Astrocyte of the spinal cord (primary cell): ENCODE data around the gene PTPRU.

Experiments
- DNase-seq: peaks from one replicate; pipeline ENCODE4 v3.0.0; 2011; ENCODE audit warnings: low read depth, low spot score
- H3K4me3 ChIP-seq: 2 replicates; pipeline ENCODE4 v1.5.1; 2011; ENCODE audit warnings: low read depth, mild to moderate bottlenecking, low read length, moderate library complexity
- CTCF ChIP-seq: IDR thresholded peaks from 2 replicates; pipeline ENCODE4 v1.5.1; 2012; ENCODE audit warnings: low read depth, mild to moderate bottlenecking, low read length, inconsistent platforms
- in situ Hi-C: cut with HindIII; loops from 2 replicates; pipeline ENCODE4 v1.10.0; 2017; ENCODE audit warnings: low sequenced_read_pairs

The PTPRU gene

GRCh38 chr1:29327223-29327935 lies 91.1 kb downstream of the PTPRU start:
- DNase-seq: no peak
- no peak overlapping the region for H3K4me3 ChIP-seq
- no peak for TF ChIP-seq CTCF
- in situ Hi-C loops: no loop called here

GRCh38 chr1:29329022-29329775 lies 92.9 kb downstream of the PTPRU start:
- no peak overlapping the region for H3K4me3 ChIP-seq
- TF ChIP-seq CTCF: no peak
- no peak for DNase-seq
- in situ Hi-C loops: no loop called here

GRCh38 chr1:29330089-29330488 lies 93.8 kb downstream of the PTPRU start:
- no peak for DNase-seq
- no peak for TF ChIP-seq CTCF
- no peak overlapping the region for H3K4me3 ChIP-seq
- in situ Hi-C loops: no loop called here

- no peak overlapping the region for H3K4me3 ChIP-seq
- in situ Hi-C loops: no loop called here
- TF ChIP-seq CTCF: no peak
- no peak for DNase-seq
Observed at GRCh38 chr1:29330856-29331255, 94.5 kb downstream of the PTPRU start.

GRCh38 chr1:29331309-29331708 lies 95.0 kb downstream of the PTPRU start:
- in situ Hi-C loops: no loop called here
- no peak for TF ChIP-seq CTCF
- H3K4me3 ChIP-seq: no peak overlapping the region
- DNase-seq: no peak

GRCh38 chr1:29331729-29332128 lies 95.4 kb downstream of the PTPRU start:
- TF ChIP-seq CTCF: no peak
- no peak for DNase-seq
- in situ Hi-C loops: no loop called here
- H3K4me3 ChIP-seq: no peak overlapping the region
